Lower leg skin (tissue), 4 donors: ENCODE measurements around the gene IPO13. TPM values are rescaled to one million over a fixed set of nuclear protein-coding genes. Genes with fewer than 3 reads are reported as not detected.

Experiments
- DNase-seq, 2 donors: peaks; one replicate each; pipeline ENCODE4 v3.0.0-alpha.2; 2019; ENCODE audit warnings: low spot score in 2 of 2
- H3K4me3 ChIP-seq: fragments of 200-600 bp; sonication (generic); 2 replicates; pipeline ENCODE4 v1.5.1; 2017; ENCODE audit warnings: mild to moderate bottlenecking, low read depth; ENCODE audit not compliant: poor library complexity, severe bottlenecking
- CTCF ChIP-seq, 3 donors: fragments of 450-650 bp; IDR thresholded peaks; one replicate each; pipeline ENCODE4 v1.5.1; 2016; ENCODE audit warnings: antibody characterized with exemption in 3 of 3, mild to moderate bottlenecking in 3 of 3, moderate library complexity in 2 of 3
- POLR2A ChIP-seq, 2 donors: fragments of 450-650 bp; IDR thresholded peaks; one replicate each; pipeline ENCODE4 v1.6.1; 2016 to 2017; ENCODE audit warnings: antibody characterized with exemption in 2 of 2, mild to moderate bottlenecking in 1 of 2, moderate library complexity in 1 of 2
- WGBS, 2 donors: methylation state at CpG; one replicate each; pipeline ENCODE4 v1.1.5; 2018; 5-methylcytosine and 5-hydroxymethylcytosine counted together
- intact Hi-C: fragments of 100-400 bp; cut with DNase I; formaldehyde crosslinking; loops from one replicate; pipeline ENCODE4 v1.15.0; 2023; ENCODE audit warnings: low total_unique reads
- total RNA-seq, 4 donors: library from RNA; depleted of rRNA; stranded (reverse); fragments of >200 nt; gene quantifications; one replicate each; pipeline ENCODE4 v1.1.0, GENCODE V29; 2016

Gene IPO13
- total RNA-seq, 4 donors from 2014 or later, result 14.6 to 24.1 (median 18.2) TPM

GRCh38 chr1:43924516-43924915, 22.2 kb upstream of the IPO13 start:
- no peak for DNase-seq
- intact Hi-C loops, result no loop called here
- H3K4me3 ChIP-seq, result no peak overlapping the region
- TF ChIP-seq POLR2A (IDR thresholded peaks at IDR 0.05) (no peak), CTCF (IDR thresholded peaks at IDR 0.05) (no peak)
- 66 to 79% methylated on average over 4 of the region's 4 CpGs for WGBS, 2 donors

- no peak overlapping the region for H3K4me3 ChIP-seq
- no peak for TF ChIP-seq CTCF (IDR thresholded peaks at IDR 0.05)
- no peak for TF ChIP-seq POLR2A (IDR thresholded peaks at IDR 0.05)
- no peak for DNase-seq
- intact Hi-C loops, result no loop called here
- WGBS, 2 donors, result 92 to 93% methylated on average over 9 of the region's 9 CpGs
Observed at GRCh38 chr1:43925846-43926245, 20.9 kb upstream of the IPO13 start.

- intact Hi-C loops, result loop anchor here (5.0 to 10.0 kb wide), 3 partner anchors 114 to 406 kb away; no protein-coding TSS in a partner anchor
- TF ChIP-seq CTCF (IDR thresholded peaks at IDR 0.05) (no peak), POLR2A (IDR thresholded peaks at IDR 0.05) (no peak)
- WGBS, 2 donors, result 74 to 77% methylated on average over 7 to 9 of the region's 10 CpGs
- H3K4me3 ChIP-seq, result no peak overlapping the region
- DNase-seq, result no peak
Observed at GRCh38 chr1:43930168-43930948, 16.4 kb upstream of the IPO13 start.

GRCh38 chr1:43930949-43931275, 15.8 kb upstream of the IPO13 start:
- TF ChIP-seq POLR2A (IDR thresholded peaks at IDR 0.05) (no peak), CTCF (IDR thresholded peaks at IDR 0.05) (no peak)
- DNase-seq, result no peak
- 43 to 52% methylated on average over 4 of the region's 4 CpGs for WGBS, 2 donors
- no peak overlapping the region for H3K4me3 ChIP-seq
- intact Hi-C loops, result loop anchor here (5.0 to 10.0 kb wide), 3 partner anchors 114 to 406 kb away; no protein-coding TSS in a partner anchor

- intact Hi-C loops, result loop anchor here (5.0 to 10.0 kb wide), 3 partner anchors 113 to 407 kb away; no protein-coding TSS in a partner anchor
- no peak for DNase-seq
- WGBS, 2 donors, result 83 to 89% methylated on average over 10 to 11 of the region's 13 CpGs
- no peak overlapping the region for H3K4me3 ChIP-seq
- no peak for TF ChIP-seq CTCF (IDR thresholded peaks at IDR 0.05)
- no peak for TF ChIP-seq POLR2A (IDR thresholded peaks at IDR 0.05)
Observed at GRCh38 chr1:43931711-43932660, 14.8 kb upstream of the IPO13 start.
